ENCODE data around the gene MRTFA. TPM values are rescaled to one million over a fixed set of nuclear protein-coding genes. Genes with fewer than 3 reads are reported as not detected.

The MRTFA gene
- polyA plus RNA-seq, 1 of the 3 experiments (the other 2 are of a cell fraction) = 5.8 TPM

DNA sequence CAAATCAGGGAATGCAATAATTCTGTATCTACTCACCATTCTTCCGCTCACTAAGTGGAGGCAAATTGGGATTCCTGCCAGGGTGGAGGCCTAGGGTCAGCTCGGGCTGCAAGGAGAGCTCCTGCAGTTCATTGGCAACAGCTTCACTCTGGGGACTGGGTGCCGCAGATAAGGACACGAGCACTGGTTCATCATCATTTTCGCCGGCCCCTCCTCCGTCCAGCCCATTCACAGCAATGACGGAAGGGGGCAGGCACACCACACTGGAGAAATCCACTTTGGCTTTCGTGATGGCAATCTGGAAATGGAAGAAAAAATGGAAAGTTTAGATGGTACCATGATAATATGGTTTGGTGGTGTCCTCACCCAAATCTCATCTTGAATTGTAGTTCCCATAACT, 84.4 kb downstream of the MRTFA start:
- DNase-seq = no peak
- no peak overlapping the region for H3K4me2 ChIP-seq
- ChIA-PET CTCF (interaction anchor here (1.0 to 1.1 kb wide), 2 partner anchors 18 to 26 kb away, joined by 3 to 4 read pairs; no protein-coding TSS in a partner anchor), POLR2A (no interaction called here)
- no peak overlapping the region for H2AFZ ChIP-seq (ENCODE audit: low read depth)
- no peaks in the 10 kb centered on the region for H3F3A ChIP-seq (replicated peaks; ENCODE audit: insufficient read depth)
- H3K27me3 ChIP-seq (ENCODE audit: insufficient read depth) = no peaks in the 10 kb centered on the region
- no peaks in the 10 kb centered on the region for H4K20me1 ChIP-seq (ENCODE audit: insufficient read depth)
- H3K9ac ChIP-seq = no peak overlapping the region
- H3K36me3 ChIP-seq (replicated peaks in 1 of 2; ENCODE audit: control insufficient read depth in 1 of 2, insufficient read depth in 2 of 2, low read length in 1 of 2) = no peaks in the 10 kb centered on the region
- H3K9me3 ChIP-seq = no peaks in the 10 kb centered on the region
- no peak overlapping the region for H3K4me3 ChIP-seq (ENCODE audit: low read depth in 2 of 2, low read length in 1 of 2)
- H3K9me2 ChIP-seq = no peaks in the 10 kb centered on the region
- TF ChIP-seq RAD21 (IDR thresholded peaks at IDR 0.05; ENCODE audit: low read length) (no peak), MEF2A (IDR thresholded peaks at IDR 0.05; ENCODE audit: borderline replicate concordance, low read depth) (no peak), CHD2 (IDR thresholded peaks at IDR 0.05; ENCODE audit: low read length, partially characterized antibody) (no peak)
- TF ChIP-seq, protein P1, sequence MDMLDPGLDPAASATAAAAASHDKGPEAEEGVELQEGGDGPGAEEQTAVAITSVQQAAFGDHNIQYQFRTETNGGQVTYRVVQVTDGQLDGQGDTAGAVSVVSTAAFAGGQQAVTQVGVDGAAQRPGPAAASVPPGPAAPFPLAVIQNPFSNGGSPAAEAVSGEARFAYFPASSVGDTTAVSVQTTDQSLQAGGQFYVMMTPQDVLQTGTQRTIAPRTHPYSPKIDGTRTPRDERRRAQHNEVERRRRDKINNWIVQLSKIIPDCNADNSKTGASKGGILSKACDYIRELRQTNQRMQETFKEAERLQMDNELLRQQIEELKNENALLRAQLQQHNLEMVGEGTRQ (IDR thresholded peaks at IDR 0.05; ENCODE audit: borderline replicate concordance, low read depth, low read length) = no peak
- H3K4me1 ChIP-seq (ENCODE audit: control insufficient read depth in 1 of 2, insufficient read depth in 2 of 2, low read depth in 1 of 2, low read length in 1 of 2) = peaks cover 0 to 5% of the 10 kb centered on the region in 2 experiments; a peak in 1 of 4 replicates
- peaks cover 31% of the 10 kb centered on the region; the same call in 1 of the 2 replicates for H3K79me2 ChIP-seq (ENCODE audit: insufficient read depth)
- 92% methylated on average over 6 of the region's 9 CpGs for WGBS (ENCODE audit: low lambda C conversion rate)
- H3K27ac ChIP-seq (ENCODE audit: low read depth in 2 of 2, low read length in 1 of 2) = no peak overlapping the region

DNA sequence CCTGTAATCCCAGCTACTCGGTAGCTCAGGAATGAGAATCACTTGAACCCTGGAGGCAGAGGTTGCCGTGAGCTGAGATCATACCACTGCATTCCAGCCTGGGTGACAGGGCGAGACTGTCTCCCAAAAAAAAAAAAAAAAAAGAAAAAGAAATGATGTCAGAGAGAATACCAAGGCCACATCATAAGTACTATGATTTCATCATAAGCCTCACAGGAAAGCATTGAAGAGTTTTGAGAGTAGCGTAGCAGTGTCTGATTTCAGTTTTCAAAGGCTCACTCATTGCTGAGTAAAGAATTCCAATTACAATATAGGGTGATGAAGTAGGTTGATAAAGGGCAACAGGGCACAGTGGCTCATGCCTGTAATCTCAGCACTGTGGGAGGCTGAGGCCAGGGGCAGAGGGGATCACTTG, 88.8 kb downstream of the MRTFA start:
- Histone ChIP-seq H3K36me3 (replicated peaks in 1 of 2; ENCODE audit: control insufficient read depth in 1 of 2, insufficient read depth in 2 of 2, low read length in 1 of 2) (no peaks in the 10 kb centered on the region), H3K4me2 (no peak overlapping the region), H3F3A (replicated peaks; ENCODE audit: insufficient read depth) (no peaks in the 10 kb centered on the region), H4K20me1 (ENCODE audit: insufficient read depth) (no peaks in the 10 kb centered on the region), H3K4me1 (ENCODE audit: control insufficient read depth in 1 of 2, insufficient read depth in 2 of 2, low read depth in 1 of 2, low read length in 1 of 2) (no peaks in the 10 kb centered on the region), H3K9me2 (no peaks in the 10 kb centered on the region), H3K79me2 (ENCODE audit: insufficient read depth) (peaks cover 21% of the 10 kb centered on the region), H3K4me3 (ENCODE audit: low read depth in 2 of 2, low read length in 1 of 2) (no peak overlapping the region), H3K27me3 (ENCODE audit: insufficient read depth) (no peaks in the 10 kb centered on the region), H3K9ac (no peak overlapping the region), H3K9me3 (no peaks in the 10 kb centered on the region), H2AFZ (ENCODE audit: low read depth) (no peak overlapping the region), H3K27ac (ENCODE audit: low read depth in 2 of 2, low read length in 1 of 2) (no peak overlapping the region)
- ChIA-PET CTCF (no interaction called here), POLR2A (interaction anchor here (0.7 kb wide), 1 partner anchor 16 kb away, joined by 5 read pairs; no protein-coding TSS in a partner anchor)
- WGBS (ENCODE audit: low lambda C conversion rate) = 87% methylated on average over 4 of the region's 4 CpGs
- TF ChIP-seq CHD2 (IDR thresholded peaks at IDR 0.05; ENCODE audit: low read length, partially characterized antibody) (no peak), ELF1 (IDR thresholded peaks at IDR 0.05) (no peak), GATA2 (CRISPR knock-in tag; IDR thresholded peaks at IDR 0.05) (no peak)
- DNase-seq = no peak

DNA sequence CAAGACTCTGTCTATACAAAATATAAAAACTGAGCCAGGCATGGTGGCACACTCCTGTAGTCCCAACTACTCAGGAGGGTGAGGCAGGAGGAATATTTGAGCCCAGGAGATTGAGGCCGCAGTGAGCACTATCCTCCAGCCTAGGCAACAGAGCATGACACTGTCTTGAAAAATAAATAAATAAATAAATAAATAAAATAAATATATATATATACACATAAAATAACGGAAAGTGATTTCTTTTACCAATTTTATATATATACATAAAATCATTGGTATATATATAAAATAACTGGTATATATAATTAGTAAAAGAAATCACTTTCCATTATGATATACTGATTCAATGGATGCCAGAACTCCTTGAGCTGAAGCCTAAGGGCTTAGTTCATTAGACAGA, 91.8 kb downstream of the MRTFA start:
- ChIA-PET CTCF (no interaction called here), POLR2A (no interaction called here)
- WGBS (ENCODE audit: low lambda C conversion rate) = 96% methylated on average over 2 of the region's 2 CpGs
- Histone ChIP-seq H3K27me3 (ENCODE audit: insufficient read depth) (no peaks in the 10 kb centered on the region), H3K9ac (no peak overlapping the region), H4K20me1 (ENCODE audit: insufficient read depth) (no peaks in the 10 kb centered on the region), H3K9me3 (no peaks in the 10 kb centered on the region), H3F3A (replicated peaks; ENCODE audit: insufficient read depth) (no peaks in the 10 kb centered on the region), H2AFZ (ENCODE audit: low read depth) (no peak overlapping the region), H3K79me2 (ENCODE audit: insufficient read depth) (peaks cover 42% of the 10 kb centered on the region), H3K4me3 (ENCODE audit: low read depth in 2 of 2, low read length in 1 of 2) (no peak overlapping the region), H3K27ac (ENCODE audit: low read depth in 2 of 2, low read length in 1 of 2) (no peak overlapping the region), H3K36me3 (replicated peaks in 1 of 2; ENCODE audit: control insufficient read depth in 1 of 2, insufficient read depth in 2 of 2, low read length in 1 of 2) (no peaks in the 10 kb centered on the region), H3K9me2 (no peaks in the 10 kb centered on the region), H3K4me1 (ENCODE audit: control insufficient read depth in 1 of 2, insufficient read depth in 2 of 2, low read depth in 1 of 2, low read length in 1 of 2) (no peaks in the 10 kb centered on the region), H3K4me2 (no peak overlapping the region)
- no peak for DNase-seq
- TF ChIP-seq GATA2 (CRISPR knock-in tag; IDR thresholded peaks at IDR 0.05) (no peak), EZH2phosphoT487 (IDR thresholded peaks at IDR 0.05; ENCODE audit: borderline replicate concordance, low read depth) (no peak), TEAD4 (IDR thresholded peaks at IDR 0.05; ENCODE audit: borderline replicate concordance, insufficient read depth) (no peak), RCOR1 (IDR thresholded peaks at IDR 0.05; ENCODE audit: low read length) (no peak), TAF1 (IDR thresholded peaks at IDR 0.05; ENCODE audit: borderline replicate concordance, low read depth, low read length) (no peak), TCF12 (IDR thresholded peaks at IDR 0.05) (no peak), RXRA (IDR thresholded peaks at IDR 0.05; ENCODE audit: borderline replicate concordance, low read depth) (no peak), FOSL2 (IDR thresholded peaks at IDR 0.05; ENCODE audit: borderline replicate concordance, low read depth) (no peak)
- TF ChIP-seq, protein P2, sequence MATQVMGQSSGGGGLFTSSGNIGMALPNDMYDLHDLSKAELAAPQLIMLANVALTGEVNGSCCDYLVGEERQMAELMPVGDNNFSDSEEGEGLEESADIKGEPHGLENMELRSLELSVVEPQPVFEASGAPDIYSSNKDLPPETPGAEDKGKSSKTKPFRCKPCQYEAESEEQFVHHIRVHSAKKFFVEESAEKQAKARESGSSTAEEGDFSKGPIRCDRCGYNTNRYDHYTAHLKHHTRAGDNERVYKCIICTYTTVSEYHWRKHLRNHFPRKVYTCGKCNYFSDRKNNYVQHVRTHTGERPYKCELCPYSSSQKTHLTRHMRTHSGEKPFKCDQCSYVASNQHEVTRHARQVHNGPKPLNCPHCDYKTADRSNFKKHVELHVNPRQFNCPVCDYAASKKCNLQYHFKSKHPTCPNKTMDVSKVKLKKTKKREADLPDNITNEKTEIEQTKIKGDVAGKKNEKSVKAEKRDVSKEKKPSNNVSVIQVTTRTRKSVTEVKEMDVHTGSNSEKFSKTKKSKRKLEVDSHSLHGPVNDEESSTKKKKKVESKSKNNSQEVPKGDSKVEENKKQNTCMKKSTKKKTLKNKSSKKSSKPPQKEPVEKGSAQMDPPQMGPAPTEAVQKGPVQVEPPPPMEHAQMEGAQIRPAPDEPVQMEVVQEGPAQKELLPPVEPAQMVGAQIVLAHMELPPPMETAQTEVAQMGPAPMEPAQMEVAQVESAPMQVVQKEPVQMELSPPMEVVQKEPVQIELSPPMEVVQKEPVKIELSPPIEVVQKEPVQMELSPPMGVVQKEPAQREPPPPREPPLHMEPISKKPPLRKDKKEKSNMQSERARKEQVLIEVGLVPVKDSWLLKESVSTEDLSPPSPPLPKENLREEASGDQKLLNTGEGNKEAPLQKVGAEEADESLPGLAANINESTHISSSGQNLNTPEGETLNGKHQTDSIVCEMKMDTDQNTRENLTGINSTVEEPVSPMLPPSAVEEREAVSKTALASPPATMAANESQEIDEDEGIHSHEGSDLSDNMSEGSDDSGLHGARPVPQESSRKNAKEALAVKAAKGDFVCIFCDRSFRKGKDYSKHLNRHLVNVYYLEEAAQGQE (IDR thresholded peaks at IDR 0.05; ENCODE audit: low read depth, low read length) = no peak
- TF ChIP-seq, protein P3, sequence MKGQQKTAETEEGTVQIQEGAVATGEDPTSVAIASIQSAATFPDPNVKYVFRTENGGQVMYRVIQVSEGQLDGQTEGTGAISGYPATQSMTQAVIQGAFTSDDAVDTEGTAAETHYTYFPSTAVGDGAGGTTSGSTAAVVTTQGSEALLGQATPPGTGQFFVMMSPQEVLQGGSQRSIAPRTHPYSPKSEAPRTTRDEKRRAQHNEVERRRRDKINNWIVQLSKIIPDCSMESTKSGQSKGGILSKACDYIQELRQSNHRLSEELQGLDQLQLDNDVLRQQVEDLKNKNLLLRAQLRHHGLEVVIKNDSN (IDR thresholded peaks at IDR 0.05; ENCODE audit: borderline replicate concordance, low read depth) = no peak
- TF ChIP-seq, protein P4, sequence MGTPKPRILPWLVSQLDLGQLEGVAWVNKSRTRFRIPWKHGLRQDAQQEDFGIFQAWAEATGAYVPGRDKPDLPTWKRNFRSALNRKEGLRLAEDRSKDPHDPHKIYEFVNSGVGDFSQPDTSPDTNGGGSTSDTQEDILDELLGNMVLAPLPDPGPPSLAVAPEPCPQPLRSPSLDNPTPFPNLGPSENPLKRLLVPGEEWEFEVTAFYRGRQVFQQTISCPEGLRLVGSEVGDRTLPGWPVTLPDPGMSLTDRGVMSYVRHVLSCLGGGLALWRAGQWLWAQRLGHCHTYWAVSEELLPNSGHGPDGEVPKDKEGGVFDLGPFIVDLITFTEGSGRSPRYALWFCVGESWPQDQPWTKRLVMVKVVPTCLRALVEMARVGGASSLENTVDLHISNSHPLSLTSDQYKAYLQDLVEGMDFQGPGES (IDR thresholded peaks at IDR 0.05; ENCODE audit: low read depth, low read length) = no peak

All from SK-N-SH (cell line).